Non-pigmented ciliary epithelial cell (primary cell): ENCODE measurements around the gene TBATA.

ENCODE experiments used
- DNase-seq: peaks from one replicate; pipeline ENCODE4 v3.0.0-alpha.2; 2010; ENCODE audit warnings: low read depth

The TBATA gene

GRCh38 chr10:70785190-70785589 is at the start of gene TBATA:
TSS of gene TBATA (minus strand) at chr10:70785377. CDS start at chr10:70783379, 1,998 bp downstream.
- DNase-seq: no peak

- no peak for DNase-seq
These were observed 49.4 kb upstream of the TBATA start for GRCh38 chr10:70834441-70835151.

- no peak for DNase-seq
These were observed 48.8 kb upstream of the TBATA start for GRCh38 chr10:70834021-70834420.

- no peak for DNase-seq
These were observed 48.4 kb upstream of the TBATA start for GRCh38 chr10:70833601-70834000.

GRCh38 chr10:70832852-70833528 is 47.8 kb upstream of the TBATA start:
- DNase-seq: peak; percentile 93

GRCh38 chr10:70832221-70832620 is 47.0 kb upstream of the TBATA start:
- DNase-seq: no peak

- no peak for DNase-seq
These were observed 45.0 kb upstream of the TBATA start for GRCh38 chr10:70830164-70830563.

GRCh38 chr10:70829543-70829942 is 44.4 kb upstream of the TBATA start:
- DNase-seq: no peak

- DNase-seq: no peak
These were observed 43.7 kb upstream of the TBATA start for GRCh38 chr10:70828923-70829322.

- no peak for DNase-seq
These were observed 42.0 kb upstream of the TBATA start for GRCh38 chr10:70827086-70827757.

- no peak for DNase-seq
These were observed 37.1 kb upstream of the TBATA start for GRCh38 chr10:70822076-70822820.

- no peak for DNase-seq
These were observed 36.0 kb upstream of the TBATA start for GRCh38 chr10:70820976-70821750.

- DNase-seq: peak; percentile 82
These were observed 31.2 kb upstream of the TBATA start for GRCh38 chr10:70816220-70816894.

- DNase-seq: no peak
These were observed 30.5 kb upstream of the TBATA start, which contains the start of gene SGPL1 for GRCh38 chr10:70815504-70816219. TSS of gene SGPL1 (plus strand) at chr10:70815948. CDS start at chr10:70816854, 906 bp downstream.

GRCh38 chr10:70814126-70814525 is 28.9 kb upstream of the TBATA start:
- no peak for DNase-seq

GRCh38 chr10:70812814-70813213 is 27.6 kb upstream of the TBATA start:
- no peak for DNase-seq

- no peak for DNase-seq
These were observed 26.7 kb upstream of the TBATA start for GRCh38 chr10:70811881-70812280.

GRCh38 chr10:70810967-70811366 is 25.8 kb upstream of the TBATA start:
- DNase-seq: no peak

GRCh38 chr10:70809726-70810125 is 24.5 kb upstream of the TBATA start:
- DNase-seq: no peak

- DNase-seq: no peak
These were observed 23.9 kb upstream of the TBATA start for GRCh38 chr10:70809011-70809611.
